GM12873 (cell line): ENCODE data around the gene EPN2.

Experiments
- TF ChIP-seq, protein P1 (sequence below): IDR thresholded peaks from 2 replicates; pipeline ENCODE4 v1.5.1; 2012; ENCODE audit warnings: low read depth, mild to moderate bottlenecking, moderate library complexity, low read length, control low read depth; ENCODE audit not compliant: insufficient read depth; ENCODE audit errors: missing control alignments

Gene EPN2

DNA sequence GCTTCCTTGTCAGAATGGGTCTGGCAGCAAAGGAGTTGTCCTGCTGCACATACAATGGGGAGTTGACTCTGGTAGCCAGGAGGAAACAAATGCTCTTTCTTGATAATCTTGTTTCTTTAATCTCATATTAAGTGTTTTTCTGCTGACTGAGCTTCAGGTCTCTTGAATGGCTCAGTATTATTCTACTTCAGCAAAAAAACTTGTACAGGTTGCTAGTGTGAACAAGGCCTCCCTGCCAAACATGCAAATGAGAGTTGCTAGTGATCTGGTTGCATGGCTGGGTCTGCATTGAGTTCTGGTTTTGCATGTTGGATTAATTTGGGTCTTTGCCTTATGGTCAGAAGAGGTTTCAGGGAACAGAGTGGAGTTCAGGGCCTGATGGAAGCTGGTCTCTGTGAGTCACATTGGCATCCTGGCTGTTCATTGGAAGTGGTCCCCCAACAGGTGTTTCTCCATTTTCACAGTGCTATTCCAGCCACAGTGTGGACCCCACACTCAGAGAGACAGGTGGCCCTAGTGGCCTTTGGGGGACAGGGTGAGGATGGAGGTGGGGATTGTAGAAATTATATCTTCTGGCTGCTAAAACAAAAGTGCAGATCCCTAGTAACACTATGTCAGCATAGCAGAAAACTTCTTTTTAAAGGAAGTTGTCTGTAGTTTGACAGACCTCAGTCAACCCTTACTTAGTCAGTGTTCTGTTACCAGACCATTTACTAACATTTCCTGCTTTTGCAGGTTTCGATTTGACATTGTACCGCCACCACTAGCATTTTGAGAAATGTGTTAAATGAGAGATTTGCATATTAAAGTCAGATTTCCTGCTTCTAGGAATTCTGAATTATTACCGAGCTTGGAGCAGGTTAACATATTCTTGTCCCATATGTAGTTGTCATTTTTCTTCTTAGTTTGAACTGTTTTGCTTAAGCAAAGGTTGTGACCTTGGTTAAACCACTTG, 47.1 kb downstream of the EPN2 start:
- TF ChIP-seq, protein P1, sequence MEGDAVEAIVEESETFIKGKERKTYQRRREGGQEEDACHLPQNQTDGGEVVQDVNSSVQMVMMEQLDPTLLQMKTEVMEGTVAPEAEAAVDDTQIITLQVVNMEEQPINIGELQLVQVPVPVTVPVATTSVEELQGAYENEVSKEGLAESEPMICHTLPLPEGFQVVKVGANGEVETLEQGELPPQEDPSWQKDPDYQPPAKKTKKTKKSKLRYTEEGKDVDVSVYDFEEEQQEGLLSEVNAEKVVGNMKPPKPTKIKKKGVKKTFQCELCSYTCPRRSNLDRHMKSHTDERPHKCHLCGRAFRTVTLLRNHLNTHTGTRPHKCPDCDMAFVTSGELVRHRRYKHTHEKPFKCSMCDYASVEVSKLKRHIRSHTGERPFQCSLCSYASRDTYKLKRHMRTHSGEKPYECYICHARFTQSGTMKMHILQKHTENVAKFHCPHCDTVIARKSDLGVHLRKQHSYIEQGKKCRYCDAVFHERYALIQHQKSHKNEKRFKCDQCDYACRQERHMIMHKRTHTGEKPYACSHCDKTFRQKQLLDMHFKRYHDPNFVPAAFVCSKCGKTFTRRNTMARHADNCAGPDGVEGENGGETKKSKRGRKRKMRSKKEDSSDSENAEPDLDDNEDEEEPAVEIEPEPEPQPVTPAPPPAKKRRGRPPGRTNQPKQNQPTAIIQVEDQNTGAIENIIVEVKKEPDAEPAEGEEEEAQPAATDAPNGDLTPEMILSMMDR = no peak

DNA sequence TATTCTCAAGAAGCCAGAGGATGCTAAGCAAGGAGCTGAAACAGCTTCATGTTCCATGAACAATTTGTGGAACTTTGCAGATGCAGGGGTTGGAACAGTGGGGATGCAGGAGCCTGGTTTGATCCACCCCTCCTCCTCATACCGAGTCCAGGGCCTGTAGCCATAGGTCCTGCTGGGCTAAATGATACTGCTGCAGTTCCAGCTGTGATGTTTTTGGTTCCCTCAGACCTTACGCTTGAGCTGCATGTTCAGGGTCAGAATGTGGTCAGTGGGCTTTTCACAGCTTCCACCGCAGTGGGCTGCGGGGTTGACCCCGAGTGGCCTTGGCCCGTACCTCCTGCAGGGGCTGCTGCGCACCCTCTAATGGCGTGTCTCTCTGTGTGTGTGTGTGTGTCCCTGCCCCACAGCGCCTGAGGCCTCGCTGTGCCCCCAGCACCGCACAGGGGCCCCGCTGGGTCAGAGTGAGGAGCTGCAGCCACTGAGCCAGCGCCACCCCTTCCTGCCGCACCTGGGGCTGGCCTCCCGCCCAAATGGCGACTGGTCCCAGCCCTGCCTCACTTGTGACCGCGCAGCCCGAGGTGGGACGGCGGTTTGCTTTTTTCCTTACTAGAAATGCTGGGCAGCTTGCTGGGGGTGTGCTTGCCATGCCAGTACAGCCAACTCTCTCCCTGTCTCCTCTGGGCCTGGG, 48.2 kb downstream of the EPN2 start:
- TF ChIP-seq, protein P1 = no peak

DNA sequence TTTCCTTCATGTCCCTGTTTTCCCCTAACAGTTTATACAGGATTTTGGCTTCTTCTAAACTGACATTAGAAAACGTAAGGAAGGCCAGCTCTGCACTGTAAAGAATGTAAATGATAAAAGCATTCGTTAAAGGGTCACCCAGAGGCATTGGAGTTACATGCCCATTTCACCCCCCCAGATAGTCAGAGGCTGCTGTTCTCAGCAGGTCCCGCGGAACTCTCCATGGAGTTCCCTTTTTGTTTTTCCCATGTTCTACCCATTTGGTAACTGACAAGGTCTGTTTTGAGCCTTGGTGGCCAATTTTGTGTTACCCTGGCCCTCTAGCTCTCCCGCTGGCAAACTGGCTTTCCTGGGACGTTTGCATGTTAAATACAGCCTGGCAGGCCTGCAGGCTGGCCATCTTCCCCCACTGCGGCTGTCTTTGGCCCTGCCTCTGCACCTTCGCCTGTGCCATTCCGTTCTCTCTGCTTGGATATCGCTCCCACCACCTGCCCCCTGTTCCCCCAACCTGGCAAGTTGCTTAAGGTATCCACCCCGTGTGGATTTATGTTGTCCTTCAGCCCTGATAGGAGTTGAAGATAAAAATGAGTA, 49.7 kb downstream of the EPN2 start:
- TF ChIP-seq, protein P1 = no peak

DNA sequence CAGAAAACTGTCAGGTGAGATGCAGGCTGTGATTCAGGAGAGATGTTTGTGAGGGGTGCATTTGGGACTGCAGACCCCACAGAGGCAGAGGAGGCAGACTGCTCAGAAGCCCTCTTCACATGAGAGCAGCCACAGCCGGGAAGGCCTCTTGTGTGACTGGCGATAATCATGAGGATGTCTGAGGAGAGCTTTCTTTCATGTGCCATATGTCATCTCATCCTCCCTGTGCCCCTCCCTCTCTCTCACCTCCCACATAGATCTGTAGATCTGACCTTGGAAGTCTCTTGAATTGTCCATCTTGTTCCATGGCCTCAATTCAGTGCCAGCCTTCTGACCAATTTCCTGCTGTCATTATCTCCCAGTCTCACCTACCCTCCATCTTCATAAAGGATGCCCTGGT, 50.5 kb downstream of the EPN2 start:
- TF ChIP-seq, protein P1 = no peak

DNA sequence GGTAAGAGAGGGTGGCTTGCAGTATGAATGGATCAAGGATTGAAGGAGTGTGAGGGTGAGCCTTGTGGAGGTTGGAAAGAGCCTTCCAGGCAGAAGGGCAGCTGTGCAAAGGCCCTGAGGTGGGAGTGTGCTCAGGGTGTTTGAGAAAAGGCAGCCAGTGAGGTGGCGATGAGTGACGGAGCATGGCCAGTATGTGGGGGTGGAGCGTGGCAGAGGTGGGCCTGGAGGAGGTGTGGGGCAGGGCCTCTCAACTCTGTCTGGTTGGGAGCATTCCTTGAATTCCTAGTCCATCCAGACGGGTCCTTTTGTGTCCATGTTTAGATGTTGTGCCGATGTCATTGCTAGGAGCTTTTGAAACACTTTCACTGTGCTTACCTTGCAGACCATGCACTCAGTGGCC, 51.3 kb downstream of the EPN2 start:
- TF ChIP-seq, protein P1 = no peak

DNA sequence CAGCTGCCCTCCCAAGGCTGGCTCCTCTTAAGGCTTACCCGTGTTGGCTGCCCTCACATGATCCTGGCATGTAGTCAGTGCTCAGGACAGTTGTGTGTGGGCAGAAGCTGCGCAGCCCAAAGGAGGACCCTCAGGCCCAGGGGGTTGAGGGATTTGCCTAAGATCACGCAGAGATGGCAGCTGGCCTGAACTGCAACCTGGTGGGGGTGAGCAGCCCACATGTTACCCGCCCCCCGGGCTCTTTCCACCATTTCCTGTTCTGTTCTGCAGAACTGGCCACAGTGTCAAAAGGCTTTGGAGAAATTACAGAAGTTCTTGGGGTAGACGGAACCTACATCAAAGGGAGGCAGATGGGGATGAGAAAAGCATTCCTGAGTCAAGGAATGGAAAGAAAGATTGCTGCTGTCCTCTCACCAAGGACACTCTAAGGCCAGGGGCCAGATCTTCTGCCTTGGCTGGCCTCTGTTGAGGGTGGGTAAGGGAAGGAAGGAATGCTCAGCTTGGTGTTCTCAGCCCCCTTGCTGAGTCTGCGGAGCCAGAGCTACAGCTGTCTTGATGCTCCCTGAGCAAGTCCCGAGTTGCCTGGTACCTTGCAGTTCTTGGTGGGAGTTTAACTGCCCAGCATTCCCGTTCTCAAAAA, 53.0 kb downstream of the EPN2 start:
- TF ChIP-seq, protein P1 = no peak
